Right lobe of liver (tissue), 4 donors: Measurements from ENCODE around the gene ERCC6L.

Experiments used
- CTCF ChIP-seq, 4 donors: fragments of 200-600 bp in 3 of 4; fragments of 450-650 bp in 1 of 4; IDR thresholded peaks; one replicate each; pipeline versions ENCODE4 v1.5.1 to v1.8.0; 2016 to 2022; ENCODE audit warnings: antibody characterized with exemption in 4 of 4, mild to moderate bottlenecking in 2 of 4
- POLR2A ChIP-seq: fragments of 450-650 bp; IDR thresholded peaks from one replicate; pipeline ENCODE4 v1.6.1; 2017; ENCODE audit warnings: antibody characterized with exemption, mild to moderate bottlenecking
- donor health status: DM: no; HTN: no; CAD: no.
- donor health status: DM: no; HTN: no; CAD: no.
- donor health status: DM: no; HTN: yes; CAD: no.

- TF ChIP-seq CTCF (IDR thresholded peaks at IDR 0.05) (no peak), POLR2A (no peak)
Measured at GRCh38 chrX:72260448-72260847, 21.6 kb upstream of the ERCC6L start.
